Right lobe of liver (tissue), 6 donors: ENCODE results near the gene SLC38A1. TPM values are rescaled to one million over a fixed set of nuclear protein-coding genes. Genes with fewer than 3 reads are reported as not detected.

Experiments
- ATAC-seq, 4 donors: fragments of 200-7000 bp; cut with Tn5 transposase; one replicate each; pipeline ENCODE4 v1.9.1; 2020; ENCODE audit warnings: mild to moderate bottlenecking in 4 of 4, moderate library complexity in 4 of 4
- DNase-seq, 3 donors: peaks; one replicate each; pipeline ENCODE4 v3.0.0-alpha.2; 2020
- H3K27ac ChIP-seq, 3 donors: fragments of 200-600 bp; one replicate each; pipeline ENCODE4 v1.8.0; 2022
- H3K27me3 ChIP-seq, 2 donors: fragments of 200-600 bp; one replicate each; pipeline ENCODE4 v1.8.0; 2022
- H3K36me3 ChIP-seq, 4 donors: fragments of 200-600 bp; sonication (generic) in 1 of 4; one replicate each; pipeline versions ENCODE4 v1.5.1 to v1.8.0; 2017 to 2022; ENCODE audit warnings: control low read depth in 1 of 4
- H3K4me1 ChIP-seq, 4 donors: fragments of 200-600 bp; sonication (generic) in 1 of 4; one replicate each; pipeline versions ENCODE4 v1.5.1 to v1.8.0; 2017 to 2022; ENCODE audit warnings: control low read depth in 1 of 4
- H3K4me3 ChIP-seq, 3 donors: fragments of 200-600 bp; one replicate each; pipeline ENCODE4 v1.8.0; 2022
- H3K9me3 ChIP-seq, 4 donors: fragments of 200-600 bp; sonication (generic) in 1 of 4; one replicate each; pipeline versions ENCODE4 v1.5.1 to v1.8.0; 2017 to 2022; ENCODE audit warnings: control low read depth in 1 of 4
- POLR2A ChIP-seq: fragments of 450-650 bp; IDR thresholded peaks from one replicate; pipeline ENCODE4 v1.6.1; 2017; ENCODE audit warnings: antibody characterized with exemption, mild to moderate bottlenecking
- WGBS: methylation state at CpG from one replicate; pipeline ENCODE4 v1.1.6; 2018; ENCODE audit warnings: low coverage, low lambda C conversion rate; ENCODE audit not compliant: insufficient coverage; ENCODE audit errors: missing lambda C conversion rate; 5-methylcytosine and 5-hydroxymethylcytosine counted together
- intact Hi-C, 2 donors: fragments of 100-400 bp; cut with DNase I; formaldehyde crosslinking; loops; one replicate each; pipeline versions ENCODE4 v1.11.2 to v1.14.1; 2022
- long read RNA-seq: library from polyadenylated mRNA; unstranded; transcript quantifications from one replicate; pipeline ENCODE4 v2.0.0, GENCODE V29; 2019
- total RNA-seq, 6 experiments: library from RNA; depleted of rRNA in 2 of 6; stranded (reverse); fragments of >200 nt in 2 of 6; fragmentation: NEBNext Ultra II Directional in 3 of 6; extraction: Animal tissue kit (Norgen Biotek cat#: 25700) in 3 of 6; gene quantifications; one replicate each; pipeline versions ENCODE4 v1.1.0 to v1.2.4, GENCODE V29; 2016 to 2023
- TF ChIP-seq, protein P1 (sequence below), 4 donors: fragments of 200-600 bp in 3 of 4; fragments of 450-650 bp in 1 of 4; IDR thresholded peaks; one replicate each; pipeline versions ENCODE4 v1.5.1 to v1.8.0; 2016 to 2022; ENCODE audit warnings: antibody characterized with exemption in 4 of 4, mild to moderate bottlenecking in 2 of 4
- donor health status: DM: no; HTN: yes; CAD: no.
- donor health status: DM: no; HTN: no; CAD: no.
- donor health status: DM: no; HTN: no; CAD: no.
- donor health status: DM: no; HTN: yes; CAD: no.
- donor health status: DM: no; HTN: yes; CAD: no.

The SLC38A1 gene
- total RNA-seq: 10 to 100 TPM in 4 of 6 experiments, 1 to 10 TPM in 2; 7.9 to 20.7 (median 12.2) TPM
- long read RNA-seq, partial matches to known transcripts: 0 of 1 reads
- long read RNA-seq, other reads (novel, unspliced or antisense): 1 of 1 reads

DNA sequence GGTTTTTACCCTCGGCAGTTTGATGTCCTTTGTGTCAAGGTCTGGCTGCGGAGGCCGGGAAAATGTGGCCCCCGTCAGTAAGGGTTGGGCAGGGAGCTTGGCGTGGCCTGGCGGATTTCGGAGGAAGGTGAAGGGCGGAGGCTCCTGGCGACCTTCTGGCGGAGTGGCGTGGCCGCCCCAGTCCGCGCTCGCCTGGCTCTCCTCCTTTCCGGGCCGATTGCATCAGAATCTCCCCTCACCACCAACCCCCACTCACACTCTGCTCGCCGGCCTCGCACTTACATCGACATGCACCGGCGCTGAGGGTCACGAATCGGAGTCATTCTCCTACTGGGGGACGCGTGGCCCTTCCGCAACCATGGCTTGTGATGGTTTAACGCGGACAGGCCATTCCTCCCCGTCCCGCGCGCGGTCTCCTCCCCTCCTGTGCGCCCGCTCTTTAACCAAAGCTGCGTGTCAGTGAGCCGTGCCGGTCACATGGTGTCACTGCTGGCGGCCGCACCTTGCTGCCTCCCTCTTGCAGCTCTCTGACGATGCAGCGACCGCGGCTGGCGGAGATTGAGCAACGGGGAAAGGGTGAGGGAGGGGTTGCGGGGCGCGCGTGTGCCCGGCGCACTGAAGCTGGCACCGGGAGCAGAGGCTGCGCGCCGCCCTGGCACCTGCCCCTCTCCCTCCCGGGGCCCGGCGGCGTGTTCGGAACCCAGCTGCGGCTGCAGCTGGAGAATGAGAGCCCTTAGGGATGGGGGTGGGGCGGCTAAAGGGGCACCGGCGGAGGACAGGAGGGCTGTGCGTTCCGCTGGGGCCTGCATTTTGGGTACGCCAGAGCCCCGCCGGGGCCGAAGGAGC is at the start of gene SLC38A1:
SLC38A1 (minus strand) TSS at position 461 of the 846 bp plus-strand sequence. CDS start 29,243 bp downstream, outside the sequence.
- intact Hi-C loops: no loop called here
- Histone ChIP-seq H3K27ac (peak within 1 kb of the TSS in 2 of 3 donors; percentile 66 to 77), H3K4me3 (peak within 1 kb of the TSS; percentile 57 to 71 (median 69)), H3K4me1 (peaks cover 0 to 9% (median 0%) of the 10 kb centered on the region in 4 donors), H3K9me3 (no peaks in the 10 kb centered on the region), H3K36me3 (no peaks in the 10 kb centered on the region), H3K27me3 (peaks cover 0 to 8% of the 10 kb centered on the region in 2 donors)
- 3% methylated on average over 28 of the region's 73 CpGs for WGBS
- DNase-seq (peak; percentile 90 to 95 (median 91)), ATAC-seq (peak; percentile 81 to 90 (median 89))
- TF ChIP-seq, protein P1, sequence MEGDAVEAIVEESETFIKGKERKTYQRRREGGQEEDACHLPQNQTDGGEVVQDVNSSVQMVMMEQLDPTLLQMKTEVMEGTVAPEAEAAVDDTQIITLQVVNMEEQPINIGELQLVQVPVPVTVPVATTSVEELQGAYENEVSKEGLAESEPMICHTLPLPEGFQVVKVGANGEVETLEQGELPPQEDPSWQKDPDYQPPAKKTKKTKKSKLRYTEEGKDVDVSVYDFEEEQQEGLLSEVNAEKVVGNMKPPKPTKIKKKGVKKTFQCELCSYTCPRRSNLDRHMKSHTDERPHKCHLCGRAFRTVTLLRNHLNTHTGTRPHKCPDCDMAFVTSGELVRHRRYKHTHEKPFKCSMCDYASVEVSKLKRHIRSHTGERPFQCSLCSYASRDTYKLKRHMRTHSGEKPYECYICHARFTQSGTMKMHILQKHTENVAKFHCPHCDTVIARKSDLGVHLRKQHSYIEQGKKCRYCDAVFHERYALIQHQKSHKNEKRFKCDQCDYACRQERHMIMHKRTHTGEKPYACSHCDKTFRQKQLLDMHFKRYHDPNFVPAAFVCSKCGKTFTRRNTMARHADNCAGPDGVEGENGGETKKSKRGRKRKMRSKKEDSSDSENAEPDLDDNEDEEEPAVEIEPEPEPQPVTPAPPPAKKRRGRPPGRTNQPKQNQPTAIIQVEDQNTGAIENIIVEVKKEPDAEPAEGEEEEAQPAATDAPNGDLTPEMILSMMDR (IDR thresholded peaks at IDR 0.05): peak in 1 of 4 donors; percentile 8
- peak; percentile 65 for TF ChIP-seq POLR2A

DNA sequence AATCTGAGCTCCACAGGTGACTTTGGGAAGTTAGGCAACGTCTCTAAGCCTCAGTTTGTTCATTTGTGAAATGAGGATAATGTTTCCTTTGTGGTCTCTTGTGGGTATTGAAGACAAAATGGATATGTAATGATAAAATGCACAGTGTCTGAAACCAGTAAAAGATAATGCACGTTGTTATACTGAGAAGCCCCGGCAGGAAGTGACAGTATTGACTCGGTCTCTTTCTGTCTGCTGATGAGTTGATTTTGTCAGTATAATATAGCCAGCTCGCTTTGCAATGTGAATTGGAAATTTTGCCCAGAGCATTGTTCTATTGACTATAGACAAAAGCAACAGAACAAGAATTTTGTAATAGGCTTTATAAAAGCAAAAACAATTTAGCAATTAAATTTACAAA is 49.2 kb upstream of the SLC38A1 start:
- ATAC-seq: no peak
- no peaks in the 10 kb centered on the region for H3K4me1 ChIP-seq
- 56% methylated on average over 5 of the region's 5 CpGs for WGBS
- no peak overlapping the region for H3K4me3 ChIP-seq
- intact Hi-C loops: no loop called here
- no peaks in the 10 kb centered on the region for H3K27me3 ChIP-seq
- TF ChIP-seq, protein P1 (IDR thresholded peaks at IDR 0.05): no peak
- TF ChIP-seq POLR2A: no peak
- H3K36me3 ChIP-seq: no peaks in the 10 kb centered on the region
- H3K27ac ChIP-seq: no peak overlapping the region
- no peak for DNase-seq
- H3K9me3 ChIP-seq: no peaks in the 10 kb centered on the region

DNA sequence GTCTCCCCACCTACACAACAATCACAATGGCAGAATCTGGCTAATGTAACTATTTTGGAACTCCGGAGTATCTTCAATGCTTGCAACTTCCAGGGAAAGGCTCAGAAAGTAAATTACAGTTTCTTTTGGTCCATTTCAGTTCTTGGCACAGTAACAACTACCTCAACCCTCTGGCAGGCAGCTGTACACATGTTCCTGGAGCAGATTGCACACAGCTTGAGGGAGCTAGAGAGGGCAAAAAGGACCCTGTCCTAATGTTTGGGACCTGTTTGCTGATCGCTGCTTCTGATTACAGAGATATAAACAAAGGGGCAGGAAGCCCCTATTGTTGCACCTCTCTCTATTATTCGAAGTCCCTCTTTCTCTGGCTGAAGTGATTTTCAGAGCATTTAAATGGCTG is 35.2 kb upstream of the SLC38A1 start:
- H3K4me1 ChIP-seq: no peaks in the 10 kb centered on the region
- H3K9me3 ChIP-seq: no peaks in the 10 kb centered on the region
- intact Hi-C loops: no loop called here
- TF ChIP-seq, protein P1 (IDR thresholded peaks at IDR 0.05): no peak
- TF ChIP-seq POLR2A: no peak
- H3K4me3 ChIP-seq: no peak overlapping the region
- H3K27ac ChIP-seq: no peak overlapping the region
- ATAC-seq: no peak
- WGBS: 33% methylated on average over 3 of the region's 3 CpGs
- no peaks in the 10 kb centered on the region for H3K27me3 ChIP-seq
- DNase-seq: no peak
- no peaks in the 10 kb centered on the region for H3K36me3 ChIP-seq

DNA sequence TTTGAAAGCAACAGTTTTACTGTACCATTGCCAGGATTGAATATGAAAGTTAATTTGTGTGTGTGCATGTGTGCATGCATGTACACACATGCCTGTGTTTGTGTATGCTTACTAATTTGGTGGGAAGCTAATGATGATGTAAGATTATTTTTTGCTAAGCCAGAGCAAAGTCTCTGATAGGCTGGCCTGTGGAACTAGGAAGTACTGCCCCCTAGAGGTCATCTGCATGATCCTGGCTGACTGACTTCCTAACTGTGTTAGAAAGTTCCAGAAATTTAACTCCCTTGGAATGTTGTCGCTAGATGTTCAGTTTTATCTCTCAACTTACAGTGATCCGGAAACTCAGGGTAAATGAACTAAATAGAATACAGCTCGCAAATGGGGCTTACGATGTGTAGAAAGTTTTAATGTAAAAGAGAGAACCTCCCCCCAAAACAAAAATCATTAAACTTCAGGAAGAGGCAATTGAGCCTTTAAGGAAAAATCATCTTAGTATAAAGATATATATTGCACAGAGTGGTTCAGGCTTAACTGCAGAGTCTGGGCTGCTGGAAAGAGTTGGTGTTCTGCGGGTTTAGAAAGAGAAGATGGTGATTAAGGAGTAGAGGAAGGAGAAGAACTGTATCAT is 34.3 kb upstream of the SLC38A1 start:
- Histone ChIP-seq H3K27me3 (no peaks in the 10 kb centered on the region), H3K36me3 (no peaks in the 10 kb centered on the region), H3K4me1 (no peaks in the 10 kb centered on the region), H3K27ac (no peak overlapping the region), H3K4me3 (no peak overlapping the region), H3K9me3 (no peaks in the 10 kb centered on the region)
- 60% methylated on average over 5 of the region's 5 CpGs for WGBS
- DNase-seq (no peak), ATAC-seq (peak; percentile 80 to 94 (median 83))
- intact Hi-C loops: no loop called here
- TF ChIP-seq, protein P1 (IDR thresholded peaks at IDR 0.05): peak; percentile 65 to 72 (median 70)
- TF ChIP-seq POLR2A: no peak
